Mucosa of rectum (tissue), 2 donors: ENCODE measurements around the gene EDC3.

Experiments
- H3K27ac ChIP-seq, 2 donors: one replicate each; pipeline ENCODE4 v1.7.0; 2013; ENCODE audit warnings: inconsistent platforms in 2 of 2, low read depth in 2 of 2, low read length in 2 of 2
- H3K27me3 ChIP-seq, 2 donors: one replicate each; pipeline ENCODE4 v1.7.0; 2013; ENCODE audit warnings: low read length in 2 of 2; ENCODE audit not compliant: control insufficient read depth in 2 of 2, insufficient read depth in 2 of 2
- H3K36me3 ChIP-seq, 2 donors: one replicate each; pipeline ENCODE4 v1.7.0; 2013; ENCODE audit warnings: low read length in 2 of 2; ENCODE audit not compliant: control insufficient read depth in 2 of 2, insufficient read depth in 2 of 2
- H3K4me1 ChIP-seq, 2 donors: one replicate each; pipeline ENCODE4 v1.7.0; 2013; ENCODE audit warnings: low read length in 2 of 2, mild to moderate bottlenecking in 1 of 2; ENCODE audit not compliant: control insufficient read depth in 2 of 2, insufficient read depth in 2 of 2
- H3K4me3 ChIP-seq, 2 donors: one replicate each; pipeline ENCODE4 v1.7.0; 2013; ENCODE audit warnings: low read length in 2 of 2
- H3K9ac ChIP-seq, 2 donors: one replicate each; pipeline ENCODE4 v1.7.0; 2013; ENCODE audit warnings: low read length in 2 of 2, low read depth in 1 of 2, mild to moderate bottlenecking in 1 of 2
- H3K9me3 ChIP-seq, 2 donors: one replicate each; pipeline ENCODE4 v1.7.0; 2013; ENCODE audit warnings: low read length in 2 of 2; ENCODE audit not compliant: control insufficient read depth in 2 of 2
- donor health status: healthy.
- donor health status: Normal muscosa, but diverticular disease.

EDC3 gene

GRCh38 chr15:74620636-74621545 lies 74.9 kb downstream of the EDC3 start:
- H3K9ac ChIP-seq, result no peak overlapping the region
- H3K27ac ChIP-seq, result no peak overlapping the region
- no peaks in the 10 kb centered on the region for H3K9me3 ChIP-seq
- H3K36me3 ChIP-seq, result peaks cover 68 to 70% of the 10 kb centered on the region in 2 donors
- H3K4me3 ChIP-seq, result no peak overlapping the region
- H3K4me1 ChIP-seq, result peaks cover 27% of the 10 kb centered on the region in 2 donors
- no peaks in the 10 kb centered on the region for H3K27me3 ChIP-seq

- Histone ChIP-seq H3K9ac (no peak overlapping the region), H3K4me3 (no peak overlapping the region), H3K27ac (no peak overlapping the region), H3K36me3 (peaks cover 60 to 62% of the 10 kb centered on the region in 2 donors), H3K27me3 (no peaks in the 10 kb centered on the region), H3K4me1 (peaks cover 27% of the 10 kb centered on the region in 2 donors), H3K9me3 (no peaks in the 10 kb centered on the region)
Observed at GRCh38 chr15:74619916-74620635, 75.7 kb downstream of the EDC3 start.

DNA sequence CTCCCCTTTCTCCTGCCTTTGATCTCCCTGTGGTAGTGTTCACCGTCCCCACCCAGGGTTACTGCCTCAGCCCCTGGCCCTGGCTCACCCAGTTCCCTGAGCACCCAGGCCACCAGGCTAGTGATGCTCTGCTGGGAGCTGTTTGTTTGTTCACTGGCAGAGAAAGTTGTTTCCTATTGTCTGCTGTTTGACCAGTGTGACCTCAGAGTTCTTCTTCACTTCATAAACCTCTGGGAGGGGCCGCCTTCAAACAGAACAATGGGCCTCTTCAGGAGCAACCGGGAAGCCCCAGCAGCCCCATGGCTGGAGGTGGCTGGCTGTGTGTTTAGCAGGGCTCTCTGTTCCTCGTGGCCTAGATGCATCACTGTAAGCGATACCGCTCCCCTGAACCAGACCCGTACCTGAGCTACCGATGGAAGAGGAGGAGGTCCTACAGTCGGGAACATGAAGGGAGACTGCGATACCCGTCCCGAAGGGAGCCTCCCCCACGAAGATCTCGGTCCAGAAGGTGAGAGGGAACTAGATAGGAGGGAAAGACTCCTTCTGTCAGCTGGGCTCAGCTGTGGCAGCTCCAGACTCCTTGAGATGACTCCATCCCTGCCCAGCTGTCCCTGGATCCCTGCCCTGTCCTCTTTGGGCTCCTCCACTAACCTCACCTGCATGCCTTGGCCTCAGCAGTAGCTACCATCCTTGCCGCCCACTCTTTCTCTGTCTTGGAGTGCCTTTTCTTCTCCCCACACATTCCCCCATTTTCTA lies 76.8 kb downstream of the EDC3 start:
- H3K27ac ChIP-seq, result no peak overlapping the region
- H3K4me1 ChIP-seq, result peaks cover 27% of the 10 kb centered on the region in 2 donors
- H3K36me3 ChIP-seq, result peaks cover 49 to 52% of the 10 kb centered on the region in 2 donors
- no peak overlapping the region for H3K4me3 ChIP-seq
- no peak overlapping the region for H3K9ac ChIP-seq
- H3K27me3 ChIP-seq, result no peaks in the 10 kb centered on the region
- H3K9me3 ChIP-seq, result no peaks in the 10 kb centered on the region

DNA sequence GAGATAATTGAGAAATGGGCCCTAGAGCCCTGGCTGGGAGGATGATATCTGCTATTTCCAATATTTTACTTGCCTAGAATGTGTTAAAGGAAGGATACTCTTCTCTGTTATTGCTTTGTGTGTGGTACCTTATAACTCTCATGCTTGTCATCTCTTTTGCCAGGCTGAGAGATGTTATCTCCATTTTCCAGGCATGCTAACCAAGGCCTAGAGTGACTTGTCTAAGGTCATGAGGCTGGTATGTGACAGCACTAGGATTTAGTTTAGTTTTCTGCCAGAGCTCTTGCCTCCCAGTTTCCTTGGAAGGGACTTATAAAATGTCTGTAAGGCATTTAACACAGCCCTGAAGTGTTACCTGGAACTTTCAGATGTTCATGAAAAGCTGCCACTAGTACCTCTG lies 78.8 kb downstream of the EDC3 start:
- H3K9ac ChIP-seq, result peak overlapping the region; percentile 100
- no peaks in the 10 kb centered on the region for H3K27me3 ChIP-seq
- no peaks in the 10 kb centered on the region for H3K9me3 ChIP-seq
- H3K4me1 ChIP-seq, result peaks cover 27% of the 10 kb centered on the region in 2 donors
- H3K27ac ChIP-seq, result peak overlapping the region in 1 of 2 donors; percentile 98
- peak overlapping the region; percentile 95 to 97 for H3K4me3 ChIP-seq
- peaks cover 29 to 31% of the 10 kb centered on the region in 2 donors for H3K36me3 ChIP-seq

DNA sequence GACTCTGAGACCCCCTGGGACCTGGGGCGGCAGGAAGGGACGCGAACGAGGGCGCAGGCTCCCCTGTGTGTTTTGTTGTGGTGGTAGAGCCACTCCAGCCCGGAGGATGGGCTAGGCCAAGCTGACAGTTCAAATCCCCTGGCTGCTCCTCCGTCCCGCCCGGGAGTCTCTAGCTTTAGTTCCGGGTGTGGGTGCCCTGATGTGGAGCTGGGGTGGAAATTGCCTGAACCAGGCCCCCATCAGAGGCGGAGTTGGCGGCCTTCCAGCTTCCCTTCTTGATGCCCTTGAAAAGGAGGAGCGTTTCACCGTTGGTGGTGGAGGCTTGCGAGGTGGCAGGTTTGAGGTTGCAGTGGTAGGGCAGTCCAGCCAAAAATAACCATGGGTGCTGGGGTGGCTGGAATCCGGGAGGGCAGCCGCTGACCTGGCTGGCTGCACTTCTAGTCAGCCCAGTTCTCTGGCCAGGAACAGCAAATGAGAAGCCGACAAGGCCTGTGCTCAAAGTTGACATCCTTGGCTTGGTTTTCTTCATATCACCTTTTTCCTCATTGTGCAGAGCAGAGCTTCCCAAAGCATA lies 79.4 kb downstream of the EDC3 start:
- Histone ChIP-seq H3K4me1 (peaks cover 27% of the 10 kb centered on the region in 2 donors), H3K9me3 (no peaks in the 10 kb centered on the region), H3K9ac (peak overlapping the region; percentile 100), H3K27ac (peak overlapping the region; percentile 98), H3K27me3 (no peaks in the 10 kb centered on the region), H3K36me3 (peaks cover 24 to 26% of the 10 kb centered on the region in 2 donors), H3K4me3 (peak overlapping the region; percentile 95 to 97)

- H3K9ac ChIP-seq, result peak within 1 kb of the TSS; percentile 100
- no peaks in the 10 kb centered on the region for H3K27me3 ChIP-seq
- peak within 1 kb of the TSS; percentile 98 for H3K27ac ChIP-seq
- H3K36me3 ChIP-seq, result peaks cover 17 to 19% of the 10 kb centered on the region in 2 donors
- peak within 1 kb of the TSS; percentile 95 to 97 for H3K4me3 ChIP-seq
- peaks cover 22 to 25% of the 10 kb centered on the region in 2 donors for H3K4me1 ChIP-seq
- H3K9me3 ChIP-seq, result no peaks in the 10 kb centered on the region
Observed at GRCh38 chr15:74615508-74616365, 80.1 kb downstream of the EDC3 start, which contains the start of gene CLK3. Gene CLK3, plus strand, starts transcription at chr15:74615836. Its CDS starts 3,361 bp downstream, at chr15:74619197.

- Histone ChIP-seq H3K36me3 (peaks cover 9 to 11% of the 10 kb centered on the region in 2 donors), H3K27me3 (no peaks in the 10 kb centered on the region), H3K9ac (peak overlapping the region; percentile 99 to 100), H3K9me3 (no peaks in the 10 kb centered on the region), H3K27ac (peak overlapping the region; percentile 98), H3K4me1 (peaks cover 22 to 24% of the 10 kb centered on the region in 2 donors), H3K4me3 (peak overlapping the region; percentile 95 to 97)
Observed at GRCh38 chr15:74614744-74615507, 80.9 kb downstream of the EDC3 start.

DNA sequence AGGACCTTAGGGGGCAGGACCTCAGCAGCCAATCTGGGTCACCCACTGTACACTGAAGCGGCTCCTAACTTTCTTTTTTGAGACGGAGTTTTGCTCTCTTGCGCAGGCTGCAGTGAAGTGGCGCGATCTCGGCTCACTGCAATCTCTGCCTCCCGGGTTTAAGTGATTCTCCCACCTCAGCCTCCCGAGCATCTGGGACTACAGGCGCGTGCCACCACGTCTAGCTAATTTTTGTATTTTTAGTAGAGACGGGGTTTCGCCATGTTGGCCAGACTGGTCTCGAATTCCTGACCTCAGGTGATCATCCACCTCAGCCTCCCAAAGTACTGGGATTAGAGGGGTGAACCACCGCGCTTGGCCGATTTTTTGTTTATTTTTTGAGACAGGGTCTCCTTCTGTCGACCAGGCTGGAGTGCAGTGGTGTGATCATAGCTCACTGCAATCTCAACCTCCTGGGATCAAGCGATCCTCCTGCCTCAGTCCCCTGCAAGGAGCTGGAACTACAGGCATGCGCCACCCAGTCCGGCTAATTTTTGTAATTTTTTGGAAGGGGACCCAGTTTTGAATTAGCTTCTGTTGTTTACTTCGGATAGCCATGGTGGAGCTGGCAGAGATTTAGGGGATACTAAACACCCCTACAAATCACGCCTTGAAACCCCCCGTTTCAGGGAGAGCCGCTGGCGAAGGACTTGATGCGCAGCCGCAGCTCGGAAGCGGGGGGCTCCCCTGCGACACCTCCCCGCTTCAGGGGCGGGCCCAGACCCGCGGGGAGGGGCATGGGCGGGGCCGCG lies 81.7 kb downstream of the EDC3 start:
- H3K9ac ChIP-seq, result peak overlapping the region in 1 of 2 donors; percentile 100
- peaks cover 22 to 24% of the 10 kb centered on the region in 2 donors for H3K4me1 ChIP-seq

More for the DNA sequence above, 81.7 kb downstream of the EDC3 start:
- H3K27me3 ChIP-seq, result no peaks in the 10 kb centered on the region
- H3K9me3 ChIP-seq, result no peaks in the 10 kb centered on the region
- H3K36me3 ChIP-seq, result peaks cover 1 to 3% of the 10 kb centered on the region in 2 donors
- H3K4me3 ChIP-seq, result peak overlapping the region; percentile 95 to 97
- H3K27ac ChIP-seq, result peak overlapping the region; percentile 98
